Measurements from ENCODE around the gene GNG7. TPM values are rescaled to one million over a fixed set of nuclear protein-coding genes. Genes with fewer than 3 reads are reported as not detected.

The GNG7 gene
- total RNA-seq, 1 experiment from 2014 or later = 0.87 TPM

- H3K27me3 Mint-ChIP-seq (ENCODE audit: unreplicated experiment) = peaks cover 22% of the 10 kb centered on the region
- no TSS peak for BruUV-seq (replicated peaks)
- no peak for DNase-seq
- H3K4me1 Mint-ChIP-seq (ENCODE audit: low read depth, unreplicated experiment) = peaks cover 8% of the 10 kb centered on the region
- CTCF ChIA-PET = no interaction called here
- no peak overlapping the region for H3K27ac Mint-ChIP-seq (ENCODE audit: unreplicated experiment)
- H3K9me3 Mint-ChIP-seq (ENCODE audit: low read depth, unreplicated experiment) = no peaks in the 10 kb centered on the region
- no peak overlapping the region for H3K4me3 Mint-ChIP-seq (ENCODE audit: low read depth, unreplicated experiment)
- no peak for TF ChIP-seq CTCF (IDR thresholded peaks at IDR 0.05; ENCODE audit: unreplicated experiment)
- H3K36me3 Mint-ChIP-seq (ENCODE audit: insufficient read depth, unreplicated experiment) = no peaks in the 10 kb centered on the region
- intact Hi-C loops (cut with micrococcal nuclease; ENCODE audit: unreplicated experiment) = no loop called here
These were observed 8.9 kb downstream of the GNG7 start for GRCh38 chr19:2693492-2694160.

- no peak for TF ChIP-seq CTCF (IDR thresholded peaks at IDR 0.05; ENCODE audit: unreplicated experiment)
- Mint-ChIP-seq H3K4me1 (ENCODE audit: low read depth, unreplicated experiment) (peaks cover 8% of the 10 kb centered on the region), H3K36me3 (ENCODE audit: insufficient read depth, unreplicated experiment) (no peaks in the 10 kb centered on the region), H3K27me3 (ENCODE audit: unreplicated experiment) (peaks cover 22% of the 10 kb centered on the region), H3K9me3 (ENCODE audit: low read depth, unreplicated experiment) (no peaks in the 10 kb centered on the region), H3K4me3 (ENCODE audit: low read depth, unreplicated experiment) (no peak overlapping the region), H3K27ac (ENCODE audit: unreplicated experiment) (no peak overlapping the region)
- no TSS peak for BruUV-seq (replicated peaks)
- no peak for DNase-seq
- CTCF ChIA-PET = no interaction called here
- intact Hi-C loops (cut with micrococcal nuclease; ENCODE audit: unreplicated experiment) = no loop called here
These were observed 10.5 kb downstream of the GNG7 start for GRCh38 chr19:2691951-2692350.

- H3K9me3 Mint-ChIP-seq (ENCODE audit: low read depth, unreplicated experiment) = no peaks in the 10 kb centered on the region
- no TSS peak for BruUV-seq (replicated peaks)
- CTCF ChIA-PET = no interaction called here
- no peak overlapping the region for H3K4me3 Mint-ChIP-seq (ENCODE audit: low read depth, unreplicated experiment)
- intact Hi-C loops (cut with micrococcal nuclease; ENCODE audit: unreplicated experiment) = no loop called here
- H3K27ac Mint-ChIP-seq (ENCODE audit: unreplicated experiment) = no peak overlapping the region
- DNase-seq = no peak
- no peaks in the 10 kb centered on the region for H3K36me3 Mint-ChIP-seq (ENCODE audit: insufficient read depth, unreplicated experiment)
- TF ChIP-seq CTCF (IDR thresholded peaks at IDR 0.05; ENCODE audit: unreplicated experiment) = no peak
- peaks cover 8% of the 10 kb centered on the region for H3K4me1 Mint-ChIP-seq (ENCODE audit: low read depth, unreplicated experiment)
- H3K27me3 Mint-ChIP-seq (ENCODE audit: unreplicated experiment) = peaks cover 12% of the 10 kb centered on the region
These were observed 11.6 kb downstream of the GNG7 start for GRCh38 chr19:2690856-2691255.

GRCh38 chr19:2686360-2686759, 16.1 kb downstream of the GNG7 start:
- CTCF ChIA-PET = interaction anchor here (0.7 kb wide), 1 partner anchor 115 kb away, joined by 5 read pairs; no protein-coding TSS in a partner anchor

More at GRCh38 chr19:2686360-2686759, 16.1 kb downstream of the GNG7 start:
- DNase-seq = no peak
- H3K27ac Mint-ChIP-seq (ENCODE audit: unreplicated experiment) = no peak overlapping the region
- intact Hi-C loops (cut with micrococcal nuclease; ENCODE audit: unreplicated experiment) = no loop called here
- no peak overlapping the region for H3K4me3 Mint-ChIP-seq (ENCODE audit: low read depth, unreplicated experiment)
- no peaks in the 10 kb centered on the region for H3K4me1 Mint-ChIP-seq (ENCODE audit: low read depth, unreplicated experiment)
- H3K36me3 Mint-ChIP-seq (ENCODE audit: insufficient read depth, unreplicated experiment) = no peaks in the 10 kb centered on the region
- no TSS peak for BruUV-seq (replicated peaks)
- no peak for TF ChIP-seq CTCF (IDR thresholded peaks at IDR 0.05; ENCODE audit: unreplicated experiment)
- no peaks in the 10 kb centered on the region for H3K9me3 Mint-ChIP-seq (ENCODE audit: low read depth, unreplicated experiment)
- H3K27me3 Mint-ChIP-seq (ENCODE audit: unreplicated experiment) = no peaks in the 10 kb centered on the region

Measured in Calu3 (cell line).